HepG2 (cell line): ENCODE results near the gene STUB1. TPM values are rescaled to one million over a fixed set of nuclear protein-coding genes. Genes with fewer than 3 reads are reported as not detected.

Source experiments
- BHLHE40 ChIP-seq: IDR thresholded peaks from 2 replicates; pipeline ENCODE4 v1.6.1; 2011; ENCODE audit warnings: low read length, improper control_type of control experiment
- HDAC1 ChIP-seq: sonication (generic); formaldehyde crosslinking; IDR thresholded peaks from 2 replicates; pipeline ENCODE4 v1.5.1; 2020; ENCODE audit warnings: mild to moderate bottlenecking, missing genetic modification reagents
- RARG ChIP-seq: sonication (generic); formaldehyde crosslinking; IDR thresholded peaks from 2 replicates; pipeline ENCODE4 v1.4.0; 2020; ENCODE audit warnings: low read depth, mild to moderate bottlenecking, missing genetic modification reagents
- SCMH1 ChIP-seq: sonication (generic); formaldehyde crosslinking; IDR thresholded peaks from 2 replicates; pipeline ENCODE4 v1.9.0; 2021; ENCODE audit warnings: missing genetic modification reagents, mild to moderate bottlenecking, borderline replicate concordance
- WIZ ChIP-seq: sonication (generic); formaldehyde crosslinking; IDR thresholded peaks from 2 replicates; pipeline ENCODE4 v1.5.1; 2020; ENCODE audit warnings: mild to moderate bottlenecking, missing genetic modification reagents
- ZBTB38 ChIP-seq: sonication (generic); formaldehyde crosslinking; IDR thresholded peaks from 2 replicates; pipeline ENCODE4 v1.5.1; 2020; ENCODE audit warnings: mild to moderate bottlenecking, missing genetic modification reagents
- ZNF331 ChIP-seq: sonication (generic); formaldehyde crosslinking; IDR thresholded peaks from 2 replicates; pipeline ENCODE4 v1.4.0; 2020; ENCODE audit warnings: missing genetic modification reagents
- ZNF383 ChIP-seq: sonication (generic); formaldehyde crosslinking; IDR thresholded peaks from 2 replicates; pipeline ENCODE4 v1.4.0; 2020; ENCODE audit warnings: missing genetic modification reagents, mild to moderate bottlenecking, borderline replicate concordance
- ZNF644 ChIP-seq: IDR thresholded peaks from 2 replicates; pipeline ENCODE4 v1.6.1; 2016; ENCODE audit warnings: low read depth
- ZNF772 ChIP-seq: sonication (generic); formaldehyde crosslinking; IDR thresholded peaks from 2 replicates; pipeline ENCODE4 v1.5.0; 2020; ENCODE audit warnings: mild to moderate bottlenecking, missing genetic modification reagents
- ZNF782 ChIP-seq: sonication (generic); formaldehyde crosslinking; IDR thresholded peaks from 2 replicates; pipeline ENCODE4 v1.4.0; 2020; ENCODE audit warnings: missing genetic modification reagents, mild to moderate bottlenecking, borderline replicate concordance
- polyA plus RNA-seq, 8 experiments: library from polyadenylated mRNA; depleted of rRNA in 3 of 8; stranded (reverse) in 7 of 8; unstranded in 1 of 8; fragments of >200 nt; fragmentation: Illumina TruSeq in 4 of 8; extraction: Trizol in 4 of 8; gene quantifications; 2 replicates each; pipeline versions ENCODE4 v1.2.1 to v1.2.3, GENCODE V29; 2011 to 2016; ENCODE audit warnings: low read depth in 4 of 8, missing spikeins in 1 of 8, mixed read lengths in 1 of 8; ENCODE audit not compliant: insufficient read depth in 1 of 8
- total RNA-seq, 5 experiments: library from RNA; depleted of rRNA; stranded (reverse); fragments of >200 nt; fragmentation: Illumina TruSeq; extraction: Trizol; gene quantifications; 2 replicates each; pipeline ENCODE4 v1.2.3, GENCODE V29; 2016; ENCODE audit warnings: low read depth in 1 of 5
- TF ChIP-seq, protein P1 (sequence below): sonication (generic); formaldehyde crosslinking; IDR thresholded peaks from 2 replicates; pipeline ENCODE4 v1.9.0; 2021; ENCODE audit warnings: mild to moderate bottlenecking, missing genetic modification reagents
- TF ChIP-seq, protein P2 (sequence below): sonication (generic); formaldehyde crosslinking; IDR thresholded peaks from 2 replicates; pipeline ENCODE4 v1.9.0; 2021; ENCODE audit warnings: missing genetic modification reagents, mild to moderate bottlenecking, borderline replicate concordance
- TF ChIP-seq, protein P3 (sequence below): sonication (generic); formaldehyde crosslinking; IDR thresholded peaks from 2 replicates; pipeline ENCODE4 v1.5.0; 2020; ENCODE audit warnings: mild to moderate bottlenecking, missing genetic modification reagents, borderline replicate concordance
- TF ChIP-seq, protein P4 (sequence below): sonication (generic); formaldehyde crosslinking; IDR thresholded peaks from 2 replicates; pipeline ENCODE4 v1.5.0; 2020; ENCODE audit warnings: missing genetic modification reagents

The STUB1 gene
- total and polyA plus RNA-seq, 2 of the 13 experiments (the other 11 are each of a cell fraction or from before 2014, with no cell fraction given) = 52.9 to 78.2 TPM

DNA sequence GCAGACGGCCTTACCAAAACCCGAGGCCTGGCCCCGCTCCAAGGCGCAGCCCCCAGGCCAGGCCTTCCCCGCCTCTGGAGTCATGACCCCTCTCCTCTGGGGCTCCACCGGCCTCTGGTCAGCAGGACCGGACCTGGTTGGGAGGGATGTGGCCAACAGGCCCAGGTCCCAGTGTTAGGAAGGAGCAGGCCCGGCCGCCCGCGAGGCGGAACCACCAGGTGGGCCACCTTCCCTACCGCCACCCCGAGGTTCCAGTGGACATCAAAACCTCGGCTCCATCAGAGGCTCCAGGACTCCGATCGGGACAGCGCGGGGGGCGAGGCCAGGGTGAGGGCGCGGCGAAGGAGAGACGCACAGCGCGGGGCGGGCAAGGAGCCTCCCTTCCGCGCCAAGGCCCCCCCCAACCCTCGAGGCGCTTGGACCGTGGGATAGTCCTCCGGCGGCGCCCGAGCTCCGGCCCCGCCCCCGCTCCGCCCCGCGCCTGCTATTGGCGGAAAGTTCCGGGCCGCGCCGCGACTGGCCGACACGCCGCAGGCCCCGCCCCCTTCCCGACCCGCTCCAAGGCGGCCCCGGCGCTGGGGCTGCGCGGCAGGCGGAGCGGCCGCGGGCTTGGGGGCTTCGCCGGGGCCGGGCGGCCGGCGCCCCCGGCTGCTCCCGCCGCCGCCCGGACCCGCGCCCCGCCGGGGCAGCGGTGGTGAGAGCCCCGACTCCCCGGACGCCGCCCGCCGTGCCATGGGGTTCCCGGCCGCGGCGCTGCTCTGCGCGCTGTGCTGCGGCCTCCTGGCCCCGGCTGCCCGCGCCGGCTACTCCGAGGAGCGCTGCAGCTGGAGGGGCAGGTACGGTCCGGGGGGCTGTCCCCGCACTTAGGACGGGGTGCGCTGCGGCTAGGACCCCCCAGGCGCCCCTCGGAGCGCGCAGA is 34.6 kb downstream of the STUB1 start, which contains the start of gene METRN (continued):
- TF ChIP-seq, protein P1, sequence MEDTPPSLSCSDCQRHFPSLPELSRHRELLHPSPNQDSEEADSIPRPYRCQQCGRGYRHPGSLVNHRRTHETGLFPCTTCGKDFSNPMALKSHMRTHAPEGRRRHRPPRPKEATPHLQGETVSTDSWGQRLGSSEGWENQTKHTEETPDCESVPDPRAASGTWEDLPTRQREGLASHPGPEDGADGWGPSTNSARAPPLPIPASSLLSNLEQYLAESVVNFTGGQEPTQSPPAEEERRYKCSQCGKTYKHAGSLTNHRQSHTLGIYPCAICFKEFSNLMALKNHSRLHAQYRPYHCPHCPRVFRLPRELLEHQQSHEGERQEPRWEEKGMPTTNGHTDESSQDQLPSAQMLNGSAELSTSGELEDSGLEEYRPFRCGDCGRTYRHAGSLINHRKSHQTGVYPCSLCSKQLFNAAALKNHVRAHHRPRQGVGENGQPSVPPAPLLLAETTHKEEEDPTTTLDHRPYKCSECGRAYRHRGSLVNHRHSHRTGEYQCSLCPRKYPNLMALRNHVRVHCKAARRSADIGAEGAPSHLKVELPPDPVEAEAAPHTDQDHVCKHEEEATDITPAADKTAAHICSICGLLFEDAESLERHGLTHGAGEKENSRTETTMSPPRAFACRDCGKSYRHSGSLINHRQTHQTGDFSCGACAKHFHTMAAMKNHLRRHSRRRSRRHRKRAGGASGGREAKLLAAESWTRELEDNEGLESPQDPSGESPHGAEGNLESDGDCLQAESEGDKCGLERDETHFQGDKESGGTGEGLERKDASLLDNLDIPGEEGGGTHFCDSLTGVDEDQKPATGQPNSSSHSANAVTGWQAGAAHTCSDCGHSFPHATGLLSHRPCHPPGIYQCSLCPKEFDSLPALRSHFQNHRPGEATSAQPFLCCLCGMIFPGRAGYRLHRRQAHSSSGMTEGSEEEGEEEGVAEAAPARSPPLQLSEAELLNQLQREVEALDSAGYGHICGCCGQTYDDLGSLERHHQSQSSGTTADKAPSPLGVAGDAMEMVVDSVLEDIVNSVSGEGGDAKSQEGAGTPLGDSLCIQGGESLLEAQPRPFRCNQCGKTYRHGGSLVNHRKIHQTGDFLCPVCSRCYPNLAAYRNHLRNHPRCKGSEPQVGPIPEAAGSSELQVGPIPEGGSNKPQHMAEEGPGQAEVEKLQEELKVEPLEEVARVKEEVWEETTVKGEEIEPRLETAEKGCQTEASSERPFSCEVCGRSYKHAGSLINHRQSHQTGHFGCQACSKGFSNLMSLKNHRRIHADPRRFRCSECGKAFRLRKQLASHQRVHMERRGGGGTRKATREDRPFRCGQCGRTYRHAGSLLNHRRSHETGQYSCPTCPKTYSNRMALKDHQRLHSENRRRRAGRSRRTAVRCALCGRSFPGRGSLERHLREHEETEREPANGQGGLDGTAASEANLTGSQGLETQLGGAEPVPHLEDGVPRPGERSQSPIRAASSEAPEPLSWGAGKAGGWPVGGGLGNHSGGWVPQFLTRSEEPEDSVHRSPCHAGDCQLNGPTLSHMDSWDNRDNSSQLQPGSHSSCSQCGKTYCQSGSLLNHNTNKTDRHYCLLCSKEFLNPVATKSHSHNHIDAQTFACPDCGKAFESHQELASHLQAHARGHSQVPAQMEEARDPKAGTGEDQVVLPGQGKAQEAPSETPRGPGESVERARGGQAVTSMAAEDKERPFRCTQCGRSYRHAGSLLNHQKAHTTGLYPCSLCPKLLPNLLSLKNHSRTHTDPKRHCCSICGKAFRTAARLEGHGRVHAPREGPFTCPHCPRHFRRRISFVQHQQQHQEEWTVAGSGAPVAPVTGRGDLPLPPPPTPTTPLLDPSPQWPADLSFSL (CRISPR knock-in tag) = no peak
- TF ChIP-seq ZNF782 (CRISPR knock-in tag) (0 out of 2 replicates have a peak, but pooled peaks have one; percentile 37), ZNF383 (CRISPR knock-in tag) (no peak), ZNF644 (CRISPR knock-in tag) (no peak), RARG (no peak), SCMH1 (CRISPR knock-in tag) (no peak), ZNF772 (CRISPR knock-in tag) (0 out of 2 replicates have a peak, but pooled peaks have one; percentile 34), ZNF331 (peak; percentile 39; the same call in 1 of the 2 replicates), ZBTB38 (CRISPR knock-in tag) (peak; percentile 73; the same call in 1 of the 2 replicates), BHLHE40 (no peak), HDAC1 (no peak), WIZ (CRISPR knock-in tag) (no peak)
- TF ChIP-seq, protein P2, sequence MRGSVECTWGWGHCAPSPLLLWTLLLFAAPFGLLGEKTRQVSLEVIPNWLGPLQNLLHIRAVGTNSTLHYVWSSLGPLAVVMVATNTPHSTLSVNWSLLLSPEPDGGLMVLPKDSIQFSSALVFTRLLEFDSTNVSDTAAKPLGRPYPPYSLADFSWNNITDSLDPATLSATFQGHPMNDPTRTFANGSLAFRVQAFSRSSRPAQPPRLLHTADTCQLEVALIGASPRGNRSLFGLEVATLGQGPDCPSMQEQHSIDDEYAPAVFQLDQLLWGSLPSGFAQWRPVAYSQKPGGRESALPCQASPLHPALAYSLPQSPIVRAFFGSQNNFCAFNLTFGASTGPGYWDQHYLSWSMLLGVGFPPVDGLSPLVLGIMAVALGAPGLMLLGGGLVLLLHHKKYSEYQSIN (CRISPR knock-in tag) = no peak
- TF ChIP-seq, protein P3, sequence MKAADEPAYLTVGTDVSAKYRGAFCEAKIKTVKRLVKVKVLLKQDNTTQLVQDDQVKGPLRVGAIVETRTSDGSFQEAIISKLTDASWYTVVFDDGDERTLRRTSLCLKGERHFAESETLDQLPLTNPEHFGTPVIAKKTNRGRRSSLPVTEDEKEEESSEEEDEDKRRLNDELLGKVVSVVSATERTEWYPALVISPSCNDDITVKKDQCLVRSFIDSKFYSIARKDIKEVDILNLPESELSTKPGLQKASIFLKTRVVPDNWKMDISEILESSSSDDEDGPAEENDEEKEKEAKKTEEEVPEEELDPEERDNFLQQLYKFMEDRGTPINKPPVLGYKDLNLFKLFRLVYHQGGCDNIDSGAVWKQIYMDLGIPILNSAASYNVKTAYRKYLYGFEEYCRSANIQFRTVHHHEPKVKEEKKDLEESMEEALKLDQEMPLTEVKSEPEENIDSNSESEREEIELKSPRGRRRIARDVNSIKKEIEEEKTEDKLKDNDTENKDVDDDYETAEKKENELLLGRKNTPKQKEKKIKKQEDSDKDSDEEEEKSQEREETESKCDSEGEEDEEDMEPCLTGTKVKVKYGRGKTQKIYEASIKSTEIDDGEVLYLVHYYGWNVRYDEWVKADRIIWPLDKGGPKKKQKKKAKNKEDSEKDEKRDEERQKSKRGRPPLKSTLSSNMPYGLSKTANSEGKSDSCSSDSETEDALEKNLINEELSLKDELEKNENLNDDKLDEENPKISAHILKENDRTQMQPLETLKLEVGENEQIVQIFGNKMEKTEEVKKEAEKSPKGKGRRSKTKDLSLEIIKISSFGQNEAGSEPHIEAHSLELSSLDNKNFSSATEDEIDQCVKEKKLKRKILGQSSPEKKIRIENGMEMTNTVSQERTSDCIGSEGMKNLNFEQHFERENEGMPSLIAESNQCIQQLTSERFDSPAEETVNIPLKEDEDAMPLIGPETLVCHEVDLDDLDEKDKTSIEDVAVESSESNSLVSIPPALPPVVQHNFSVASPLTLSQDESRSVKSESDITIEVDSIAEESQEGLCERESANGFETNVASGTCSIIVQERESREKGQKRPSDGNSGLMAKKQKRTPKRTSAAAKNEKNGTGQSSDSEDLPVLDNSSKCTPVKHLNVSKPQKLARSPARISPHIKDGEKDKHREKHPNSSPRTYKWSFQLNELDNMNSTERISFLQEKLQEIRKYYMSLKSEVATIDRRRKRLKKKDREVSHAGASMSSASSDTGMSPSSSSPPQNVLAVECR (CRISPR knock-in tag) = peak; percentile 44
- TF ChIP-seq, protein P4, sequence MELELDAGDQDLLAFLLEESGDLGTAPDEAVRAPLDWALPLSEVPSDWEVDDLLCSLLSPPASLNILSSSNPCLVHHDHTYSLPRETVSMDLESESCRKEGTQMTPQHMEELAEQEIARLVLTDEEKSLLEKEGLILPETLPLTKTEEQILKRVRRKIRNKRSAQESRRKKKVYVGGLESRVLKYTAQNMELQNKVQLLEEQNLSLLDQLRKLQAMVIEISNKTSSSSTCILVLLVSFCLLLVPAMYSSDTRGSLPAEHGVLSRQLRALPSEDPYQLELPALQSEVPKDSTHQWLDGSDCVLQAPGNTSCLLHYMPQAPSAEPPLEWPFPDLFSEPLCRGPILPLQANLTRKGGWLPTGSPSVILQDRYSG (CRISPR knock-in tag) = no peak
